Hepatocyte (in vitro differentiated cells): ENCODE data around the gene URAD. TPM values are rescaled to one million over a fixed set of nuclear protein-coding genes. Genes with fewer than 3 reads are reported as not detected.

Source experiments
- DNase-seq: peaks from one replicate; pipeline ENCODE4 v3.0.0-alpha.2; 2016; ENCODE audit warnings: low spot score
- H2AFZ ChIP-seq: fragments of 200-600 bp; sonication (generic); 2 replicates; pipeline ENCODE4 v1.6.0; 2016; ENCODE audit warnings: antibody characterized with exemption, mild to moderate bottlenecking
- H3K27ac ChIP-seq: fragments of 200-600 bp; sonication (generic); 2 replicates; pipeline ENCODE4 v1.5.1; 2016; ENCODE audit warnings: mild to moderate bottlenecking
- H3K27me3 ChIP-seq: fragments of 200-600 bp; sonication (generic); 2 replicates; pipeline ENCODE4 v1.6.1; 2016
- H3K36me3 ChIP-seq: fragments of 200-600 bp; sonication (generic); replicated peaks from 2 replicates; pipeline ENCODE4 v1.5.1; 2016; ENCODE audit warnings: low read depth; ENCODE audit not compliant: insufficient read depth
- H3K4me1 ChIP-seq: fragments of 200-600 bp; sonication (generic); 2 replicates; pipeline ENCODE4 v1.5.1; 2016; ENCODE audit warnings: mild to moderate bottlenecking, moderate library complexity; ENCODE audit not compliant: insufficient read depth
- H3K4me2 ChIP-seq: fragments of 200-600 bp; sonication (generic); 2 replicates; pipeline ENCODE4 v1.6.0; 2016
- H3K4me3 ChIP-seq: fragments of 200-600 bp; sonication (generic); 2 replicates; pipeline ENCODE4 v1.5.1; 2016; ENCODE audit warnings: mild to moderate bottlenecking
- H3K79me2 ChIP-seq: fragments of 200-600 bp; sonication (generic); 2 replicates; pipeline ENCODE4 v1.6.0; 2017; ENCODE audit warnings: mild to moderate bottlenecking
- H3K9me2 ChIP-seq: fragments of 200-600 bp; sonication (generic); replicated peaks from 2 replicates; pipeline ENCODE4 v1.6.0; 2017; ENCODE audit warnings: mild to moderate bottlenecking; ENCODE audit not compliant: insufficient read depth
- H3K9me3 ChIP-seq: fragments of 200-600 bp; sonication (generic); 2 replicates; pipeline ENCODE4 v1.5.1; 2016; ENCODE audit warnings: low read depth, mild to moderate bottlenecking
- H4K20me1 ChIP-seq: fragments of 200-600 bp; sonication (generic); 2 replicates; pipeline ENCODE4 v1.6.0; 2016; ENCODE audit warnings: mild to moderate bottlenecking; ENCODE audit not compliant: insufficient read depth, poor library complexity, severe bottlenecking
- CTCF ChIP-seq: fragments of 200-600 bp; sonication (generic); IDR thresholded peaks from 2 replicates; pipeline ENCODE4 v1.5.1; 2016; ENCODE audit warnings: antibody characterized with exemption, mild to moderate bottlenecking; ENCODE audit not compliant: poor library complexity
- EZH2 ChIP-seq: fragments of 200-600 bp; sonication (generic); IDR thresholded peaks from 2 replicates; pipeline ENCODE4 v1.6.1; 2016; ENCODE audit warnings: antibody characterized with exemption, mild to moderate bottlenecking, borderline replicate concordance
- EZH2phosphoT487 ChIP-seq: fragments of 200-600 bp; sonication (generic); IDR thresholded peaks from one replicate; pipeline ENCODE4 v1.6.1; 2018; ENCODE audit warnings: antibody characterized with exemption, mild to moderate bottlenecking, low read depth, moderate library complexity; ENCODE audit not compliant: unreplicated experiment, severe bottlenecking
- WGBS: methylation state at CpG from one replicate; pipeline ENCODE4 v1.1.6; 2016; ENCODE audit warnings: low lambda C conversion rate; ENCODE audit errors: missing lambda C conversion rate; 5-methylcytosine and 5-hydroxymethylcytosine counted together
- polyA plus RNA-seq: library from polyadenylated mRNA; unstranded; fragments of >200 nt; fragmentation: Nextera tagmentation; extraction: Ambion mirVana; gene quantifications from 2 replicates; pipeline ENCODE4 v1.2.1, GENCODE V29; 2016
- total RNA-seq: library from RNA; depleted of rRNA; stranded (reverse); fragments of >200 nt; gene quantifications from 2 replicates; pipeline ENCODE4 v1.2.3, GENCODE V29; 2014

URAD gene
- total and polyA plus RNA-seq, 2 experiments from 2014 or later, result 18.2 to 35.7 TPM

DNA sequence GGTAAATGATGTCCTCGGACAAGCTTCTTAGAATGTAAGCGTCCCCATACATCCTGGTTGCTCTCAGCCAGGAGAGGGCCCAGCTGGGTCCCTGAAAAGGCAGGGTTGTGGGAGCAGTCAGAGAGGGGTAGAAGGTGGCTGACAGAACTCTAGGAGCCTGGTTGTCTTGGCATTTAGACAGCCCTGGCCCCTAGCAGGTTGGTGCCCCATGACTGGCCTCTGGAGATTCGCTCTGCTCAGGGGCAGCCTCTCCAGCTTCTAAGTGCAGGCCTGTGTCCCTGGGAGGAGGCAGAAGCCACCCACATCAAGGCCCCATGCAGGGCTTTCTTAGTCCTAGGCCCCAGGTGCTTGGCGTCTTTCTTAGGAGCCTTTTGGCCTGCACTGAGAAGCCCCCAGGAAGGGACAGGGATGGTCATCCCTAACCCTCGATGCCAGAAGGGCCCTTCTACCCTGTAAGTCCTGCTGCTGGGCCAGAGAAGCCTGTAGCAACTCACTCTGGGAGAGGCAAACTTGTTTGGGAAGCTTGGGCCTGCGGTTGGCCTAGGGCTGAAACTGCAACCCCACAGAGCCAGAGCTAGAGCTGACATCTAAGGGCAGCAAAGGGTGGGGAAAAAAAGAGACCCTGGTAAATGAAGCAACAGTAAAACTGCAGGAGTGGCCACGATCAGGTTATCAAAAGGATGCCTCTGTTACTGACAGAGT is 16.6 kb downstream of the URAD start:
- TF ChIP-seq CTCF (no peak), EZH2 (no peak)
- Histone ChIP-seq H3K27me3 (peaks cover 98% of the 10 kb centered on the region), H3K4me1 (peaks cover 10% of the 10 kb centered on the region), H2AFZ (no peak overlapping the region), H3K36me3 (no peaks in the 10 kb centered on the region), H4K20me1 (peaks cover 6% of the 10 kb centered on the region), H3K4me3 (no peak overlapping the region), H3K4me2 (no peak overlapping the region), H3K9me3 (no peaks in the 10 kb centered on the region), H3K27ac (peak overlapping the region; percentile 87), H3K79me2 (peaks cover 32% of the 10 kb centered on the region), H3K9me2 (no peaks in the 10 kb centered on the region)
- no peak for DNase-seq
- 68% methylated on average over 7 of the region's 7 CpGs for WGBS

DNA sequence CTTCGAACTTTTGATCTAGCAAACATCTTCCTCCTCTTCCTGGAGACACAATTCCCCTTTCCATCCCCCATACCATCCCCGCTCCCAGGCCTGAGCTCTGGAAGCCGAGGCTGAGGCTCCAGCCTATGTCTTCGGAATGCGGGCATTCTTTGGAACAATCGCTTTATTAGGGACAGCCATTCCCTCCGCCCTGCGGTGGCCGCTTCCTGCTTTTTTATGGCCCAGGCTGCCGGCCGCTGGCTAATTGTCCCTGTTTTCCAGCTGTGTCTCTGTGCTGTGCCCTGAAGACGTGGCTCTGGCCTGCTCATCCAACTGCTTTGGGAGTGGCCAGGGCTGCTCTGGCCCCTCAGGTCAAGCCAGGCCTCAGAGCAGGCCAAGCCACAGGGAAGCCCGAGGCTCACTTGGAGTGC is 17.3 kb downstream of the URAD start:
- Histone ChIP-seq H3K27me3 (peaks cover 98% of the 10 kb centered on the region), H3K4me2 (peak overlapping the region; percentile 63), H3K27ac (peak overlapping the region; percentile 87)

DNA sequence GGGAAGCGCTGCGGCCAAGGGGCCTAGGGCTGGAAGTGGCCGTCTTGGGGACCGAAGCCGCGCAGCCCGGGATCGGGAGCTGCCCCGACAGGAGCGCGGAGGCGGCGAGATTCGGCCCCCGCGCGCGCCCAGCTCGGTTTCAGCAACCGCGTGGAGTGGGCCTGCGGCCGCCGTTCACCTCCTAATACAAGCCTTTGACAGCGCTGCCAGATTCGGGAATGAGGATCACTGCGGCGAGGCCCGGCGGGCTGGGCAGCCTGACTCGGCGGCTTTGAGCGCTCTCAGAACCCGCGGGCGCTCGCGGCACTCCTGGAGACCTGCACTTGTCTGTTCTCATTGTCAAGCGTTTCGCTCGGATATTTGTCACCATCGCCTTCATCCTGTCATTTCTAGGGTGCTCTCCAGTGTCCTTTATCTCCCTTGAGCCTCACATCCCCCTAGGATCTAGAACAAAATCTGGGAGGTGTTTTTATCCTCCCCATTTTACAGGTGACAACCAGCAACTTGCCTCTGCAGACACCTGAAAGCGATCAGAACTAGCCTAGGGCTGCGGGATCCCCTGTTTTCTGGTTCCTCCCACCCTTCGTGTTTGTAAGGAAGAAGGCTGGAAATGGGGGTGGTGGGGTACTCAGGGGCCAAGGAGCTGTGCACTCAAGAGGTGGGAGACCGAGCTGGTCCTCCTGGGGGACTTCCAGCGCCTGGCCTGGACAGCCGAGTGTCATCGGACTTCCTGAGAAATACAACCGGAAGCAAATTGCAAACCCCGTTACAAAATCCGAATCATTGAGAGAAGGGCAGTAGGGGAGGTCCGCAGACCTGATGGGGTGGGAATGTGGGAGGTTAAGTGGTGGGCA is 17.9 kb downstream of the URAD start:
- H4K20me1 ChIP-seq, result peaks cover 6% of the 10 kb centered on the region
- no peak for DNase-seq
- peak overlapping the region; percentile 40 for H2AFZ ChIP-seq
- no peaks in the 10 kb centered on the region for H3K36me3 ChIP-seq
- WGBS, result 14% methylated on average over 51 of the region's 53 CpGs
- H3K4me1 ChIP-seq, result peaks cover 10% of the 10 kb centered on the region
- no peaks in the 10 kb centered on the region for H3K9me3 ChIP-seq
- no peaks in the 10 kb centered on the region for H3K9me2 ChIP-seq
- H3K27me3 ChIP-seq, result peaks cover 98% of the 10 kb centered on the region
- H3K4me2 ChIP-seq, result peak overlapping the region; percentile 63
- peaks cover 43% of the 10 kb centered on the region for H3K79me2 ChIP-seq
- TF ChIP-seq EZH2phosphoT487, result peak; percentile 17
- no peak for TF ChIP-seq CTCF
- TF ChIP-seq EZH2, result peak; percentile 92
- H3K4me3 ChIP-seq, result no peak overlapping the region
- H3K27ac ChIP-seq, result peak overlapping the region; percentile 87

More for the DNA sequence above, 17.3 kb downstream of the URAD start:
- H3K79me2 ChIP-seq, result peaks cover 38% of the 10 kb centered on the region
- H3K9me2 ChIP-seq, result no peaks in the 10 kb centered on the region
- H3K4me3 ChIP-seq, result no peak overlapping the region
- 19% methylated on average over 13 of the region's 13 CpGs for WGBS
- DNase-seq, result peak; percentile 57
- no peaks in the 10 kb centered on the region for H3K36me3 ChIP-seq
- peaks cover 6% of the 10 kb centered on the region for H4K20me1 ChIP-seq
- no peak for TF ChIP-seq EZH2phosphoT487
- TF ChIP-seq EZH2, result no peak
- TF ChIP-seq CTCF, result no peak
- peaks cover 10% of the 10 kb centered on the region for H3K4me1 ChIP-seq
- H2AFZ ChIP-seq, result no peak overlapping the region
- no peaks in the 10 kb centered on the region for H3K9me3 ChIP-seq
